ENCODE results near the gene ACE. TPM values are rescaled to one million over a fixed set of nuclear protein-coding genes. Genes with fewer than 3 reads are reported as not detected.

Gene ACE
- total RNA-seq, 1 experiment from 2014 or later: 5.4 TPM

GRCh38 chr17:63440127-63440769 is 36.6 kb upstream of the ACE start:
- Histone ChIP-seq H2BK12ac (ENCODE audit: insufficient read length, low read depth, low read length) (no peak overlapping the region), H3K9ac (ENCODE audit: extremely low read depth, insufficient read length, low read length) (no peak overlapping the region), H3T11ph (ENCODE audit: low read length) (no peak overlapping the region), H3K56ac (ENCODE audit: insufficient read length, low read depth, low read length) (no peak overlapping the region), H2BK20ac (ENCODE audit: low read depth, low read length, poor library complexity, severe bottlenecking) (no peak overlapping the region), H3K9me3 (ENCODE audit: control insufficient read depth, low read depth, low read length) (no peaks in the 10 kb centered on the region), H4K5ac (ENCODE audit: insufficient read length, low read depth, low read length) (no peak overlapping the region), H3K27ac (ENCODE audit: insufficient read length, low read depth, low read length) (no peak overlapping the region), H3K23me2 (ENCODE audit: insufficient read length, low read depth, low read length, poor library complexity, severe bottlenecking) (peaks cover 1% of the 10 kb centered on the region), H3K18ac (ENCODE audit: insufficient read length, low read depth, low read length) (no peak overlapping the region), H3K14ac (ENCODE audit: insufficient read depth, low read length) (no peak overlapping the region), H3K27me3 (ENCODE audit: insufficient read depth, low read length) (no peaks in the 10 kb centered on the region; the same call in 1 of the 2 replicates), H2AK5ac (ENCODE audit: insufficient read length, low read length) (no peak overlapping the region), H2BK120ac (ENCODE audit: low read depth, low read length, poor library complexity, severe bottlenecking) (no peak overlapping the region), H4K91ac (ENCODE audit: insufficient read length, low read depth, low read length) (no peak overlapping the region), H4K8ac (replicated peaks; ENCODE audit: insufficient read length, low read depth, low read length) (no peak overlapping the region), H3K4ac (ENCODE audit: low read depth, low read length) (no peak overlapping the region), H4K20me1 (ENCODE audit: control insufficient read depth, insufficient read depth, insufficient read length) (peaks cover 4% of the 10 kb centered on the region), H3K4me2 (ENCODE audit: insufficient read depth, insufficient read length, low read length) (no peak overlapping the region), H3K79me1 (ENCODE audit: insufficient read depth, low read depth, low read length, poor library complexity, severe bottlenecking) (no peaks in the 10 kb centered on the region), H2BK5ac (ENCODE audit: insufficient read length, low read length) (no peak overlapping the region), H3K79me2 (ENCODE audit: insufficient read depth, low read length) (no peaks in the 10 kb centered on the region), H3K23ac (ENCODE audit: insufficient read length, low read depth, low read length) (no peak overlapping the region), H2AFZ (ENCODE audit: low read length) (no peak overlapping the region), H3K4me1 (ENCODE audit: insufficient read depth, low read length) (no peaks in the 10 kb centered on the region; the same call in 1 of the 2 replicates), H2BK15ac (ENCODE audit: low read depth, low read length) (no peak overlapping the region)
- H3K9me3 Mint-ChIP-seq: no peaks in the 10 kb centered on the region; a peak in 1 of 5 replicates
- H3K27me3 Mint-ChIP-seq (ENCODE audit: low read depth): peaks cover 6% of the 10 kb centered on the region
- TF ChIP-seq CTCF (conservative IDR thresholded peaks at IDR 0.05): peak; percentile 37; the same call in 1 of the 3 replicates
- H3K4me1 Mint-ChIP-seq: peaks cover 23 to 46% of the 10 kb centered on the region in 2 experiments
- H3K36me3 Mint-ChIP-seq (ENCODE audit: insufficient read depth in 1 of 3, low read depth in 3 of 3): peaks cover 0 to 2% (median 0%) of the 10 kb centered on the region in 3 experiments; a peak in 2 of 7 replicates
- no peak overlapping the region; a peak in 1 of 5 replicates for H3K4me3 Mint-ChIP-seq
- H3K27ac Mint-ChIP-seq: peak overlapping the region in 2 of 3 experiments; percentile 1 to 52; a peak in 3 of 7 replicates
- no peak for DNase-seq
- WGBS (ENCODE audit: extremely low coverage, insufficient read length, low lambda C conversion rate): no CpG with 5 or more reads among the region's 22 CpGs

Data from H9 (cell line).